HUES6 (cell line): ENCODE measurements around the gene CORO1C.

ENCODE experiments used
- H3K27ac ChIP-seq: 2 replicates; pipeline ENCODE4 v1.7.0; 2013; ENCODE audit warnings: low read depth, mild to moderate bottlenecking, low read length, inconsistent platforms
- H3K27me3 ChIP-seq: 2 replicates; pipeline ENCODE4 v1.6.1; 2013; ENCODE audit warnings: low read length; ENCODE audit not compliant: control insufficient read depth, insufficient read depth
- H3K36me3 ChIP-seq: 2 replicates; pipeline ENCODE4 v1.6.1; 2013; ENCODE audit warnings: low read length; ENCODE audit not compliant: control insufficient read depth, insufficient read depth
- H3K4me1 ChIP-seq: 2 replicates; pipeline ENCODE4 v1.6.1; 2013; ENCODE audit warnings: low read length; ENCODE audit not compliant: control insufficient read depth, insufficient read depth
- H3K4me3 ChIP-seq: 2 replicates; pipeline ENCODE4 v1.5.1; 2013; ENCODE audit warnings: low read depth, low read length
- H3K9ac ChIP-seq: one replicate; pipeline ENCODE4 v1.6.1; 2013; ENCODE audit warnings: mild to moderate bottlenecking, low read length
- H3K9me3 ChIP-seq: 2 replicates; pipeline ENCODE4 v1.6.1; 2013; ENCODE audit warnings: low read depth, low read length; ENCODE audit not compliant: control insufficient read depth, insufficient read depth

Gene CORO1C

GRCh38 chr12:108691998-108692808, 39.1 kb downstream of the CORO1C start:
- Histone ChIP-seq H3K27me3 (no peaks in the 10 kb centered on the region), H3K9ac (peak overlapping the region; percentile 83), H3K9me3 (no peaks in the 10 kb centered on the region), H3K4me3 (peak overlapping the region; percentile 8; the same call in 1 of the 2 replicates), H3K27ac (peak overlapping the region; percentile 89), H3K4me1 (peaks cover 48% of the 10 kb centered on the region), H3K36me3 (peaks cover 20% of the 10 kb centered on the region; the same call in 1 of the 2 replicates)

GRCh38 chr12:108691175-108691997, 39.9 kb downstream of the CORO1C start:
- Histone ChIP-seq H3K4me3 (peak overlapping the region; percentile 10; the same call in 1 of the 2 replicates), H3K9me3 (no peaks in the 10 kb centered on the region), H3K27me3 (no peaks in the 10 kb centered on the region), H3K9ac (peak overlapping the region; percentile 83), H3K27ac (peak overlapping the region; percentile 89), H3K4me1 (peaks cover 48% of the 10 kb centered on the region), H3K36me3 (peaks cover 14% of the 10 kb centered on the region; the same call in 1 of the 2 replicates)

- H3K4me3 ChIP-seq, result no peak overlapping the region
- H3K27me3 ChIP-seq, result no peaks in the 10 kb centered on the region
- H3K4me1 ChIP-seq, result peaks cover 51% of the 10 kb centered on the region
- peak overlapping the region; percentile 83 for H3K9ac ChIP-seq
- H3K36me3 ChIP-seq, result peaks cover 8% of the 10 kb centered on the region; the same call in 1 of the 2 replicates
- H3K27ac ChIP-seq, result peak overlapping the region; percentile 89
- H3K9me3 ChIP-seq, result no peaks in the 10 kb centered on the region
These were observed 40.7 kb downstream of the CORO1C start for GRCh38 chr12:108690542-108691174.

- Histone ChIP-seq H3K27me3 (no peaks in the 10 kb centered on the region), H3K9ac (peak overlapping the region; percentile 59), H3K36me3 (peaks cover 5% of the 10 kb centered on the region; the same call in 1 of the 2 replicates), H3K9me3 (no peaks in the 10 kb centered on the region), H3K4me1 (peaks cover 57% of the 10 kb centered on the region), H3K4me3 (no peak overlapping the region), H3K27ac (peak overlapping the region; percentile 89; the same call in 1 of the 2 replicates)
These were observed 41.2 kb downstream of the CORO1C start for GRCh38 chr12:108690191-108690518.

GRCh38 chr12:108689314-108690190, 41.8 kb downstream of the CORO1C start:
- Histone ChIP-seq H3K4me1 (peaks cover 58% of the 10 kb centered on the region), H3K9me3 (no peaks in the 10 kb centered on the region), H3K36me3 (no peaks in the 10 kb centered on the region), H3K9ac (peak overlapping the region; percentile 59), H3K27ac (peak overlapping the region; percentile 89; the same call in 1 of the 2 replicates), H3K27me3 (no peaks in the 10 kb centered on the region), H3K4me3 (no peak overlapping the region)

GRCh38 chr12:108686780-108687179, 44.5 kb downstream of the CORO1C start:
- Histone ChIP-seq H3K27ac (no peak overlapping the region), H3K36me3 (no peaks in the 10 kb centered on the region), H3K9ac (no peak overlapping the region), H3K9me3 (no peaks in the 10 kb centered on the region), H3K27me3 (no peaks in the 10 kb centered on the region), H3K4me1 (peaks cover 49% of the 10 kb centered on the region), H3K4me3 (no peak overlapping the region)

GRCh38 chr12:108685469-108686260, 45.7 kb downstream of the CORO1C start:
- Histone ChIP-seq H3K9me3 (no peaks in the 10 kb centered on the region), H3K27me3 (no peaks in the 10 kb centered on the region), H3K4me1 (peaks cover 40% of the 10 kb centered on the region), H3K36me3 (no peaks in the 10 kb centered on the region), H3K27ac (no peak overlapping the region), H3K9ac (no peak overlapping the region), H3K4me3 (no peak overlapping the region)

GRCh38 chr12:108683906-108684556, 47.3 kb downstream of the CORO1C start:
- Histone ChIP-seq H3K27me3 (no peaks in the 10 kb centered on the region), H3K9ac (no peak overlapping the region), H3K4me3 (no peak overlapping the region), H3K36me3 (no peaks in the 10 kb centered on the region), H3K9me3 (no peaks in the 10 kb centered on the region), H3K4me1 (peaks cover 24% of the 10 kb centered on the region), H3K27ac (no peak overlapping the region)

GRCh38 chr12:108681317-108681716, 50.0 kb downstream of the CORO1C start:
- Histone ChIP-seq H3K27me3 (no peaks in the 10 kb centered on the region), H3K9me3 (no peaks in the 10 kb centered on the region), H3K4me1 (peaks cover 19% of the 10 kb centered on the region), H3K9ac (no peak overlapping the region), H3K36me3 (peaks cover 16% of the 10 kb centered on the region), H3K4me3 (no peak overlapping the region), H3K27ac (no peak overlapping the region)
